ENCODE measurements around the gene CCDC170.

Gene CCDC170

GRCh38 chr6:151592449-151593159, 98.8 kb downstream of the CCDC170 start:
- no peak overlapping the region for H3K18ac ChIP-seq (ENCODE audit: low read length)
- H3K4me3 ChIP-seq (ENCODE audit: low read depth, low read length), result no peak overlapping the region
- no peak overlapping the region for H2BK12ac ChIP-seq (ENCODE audit: low read length)
- no peak overlapping the region for H3K4me2 ChIP-seq (ENCODE audit: low read length)
- no peaks in the 10 kb centered on the region for H3K36me3 ChIP-seq (ENCODE audit: control insufficient read depth in 1 of 2, insufficient read depth in 2 of 2, low read length in 2 of 2)
- no peak overlapping the region for H3K9ac ChIP-seq (ENCODE audit: low read length)
- H2AFZ ChIP-seq (ENCODE audit: insufficient read depth, low read length, poor library complexity), result no peak overlapping the region
- H2AK5ac ChIP-seq (ENCODE audit: low read length), result no peak overlapping the region
- no peak overlapping the region for H3K4ac ChIP-seq (ENCODE audit: low read depth, low read length)
- no peak overlapping the region for H4K8ac ChIP-seq (ENCODE audit: low read depth, low read length)
- no peaks in the 10 kb centered on the region for H3K4me1 ChIP-seq (ENCODE audit: control insufficient read depth in 1 of 2, insufficient read depth in 2 of 2, low read length in 2 of 2)
- WGBS (ENCODE audit: extremely low coverage, insufficient coverage, insufficient read length), result no CpG with 5 or more reads among the region's 9 CpGs
- no peak overlapping the region for H3K27ac ChIP-seq (ENCODE audit: low read depth, low read length)
- H2BK5ac ChIP-seq (ENCODE audit: low read depth, low read length, poor library complexity), result no peak overlapping the region
- no peak overlapping the region for H4K91ac ChIP-seq (ENCODE audit: low read depth, low read length)
- no peak overlapping the region for H3K14ac ChIP-seq (ENCODE audit: low read length)
- no peaks in the 10 kb centered on the region for H3K27me3 ChIP-seq (ENCODE audit: insufficient read depth, low read length)
- no peak overlapping the region for H3K23ac ChIP-seq (ENCODE audit: low read length)
- H3K79me1 ChIP-seq (ENCODE audit: low read length), result no peaks in the 10 kb centered on the region
- no peak overlapping the region for H2BK120ac ChIP-seq (ENCODE audit: insufficient read depth, low read length, poor library complexity)
- DNase-seq, result no peak
- H3K79me2 ChIP-seq (ENCODE audit: control insufficient read depth, insufficient read depth, low read length, poor library complexity), result no peaks in the 10 kb centered on the region
- H3K9me3 ChIP-seq (ENCODE audit: insufficient read depth, low read depth, low read length), result no peaks in the 10 kb centered on the region
- H4K12ac ChIP-seq (ENCODE audit: low read depth, low read length), result no peak overlapping the region

- WGBS (ENCODE audit: extremely low coverage, insufficient coverage, insufficient read length), result no CpG with 5 or more reads among the region's 4 CpGs
- no peak overlapping the region for H4K91ac ChIP-seq (ENCODE audit: low read depth, low read length)
- DNase-seq, result no peak
Measured at GRCh38 chr6:151609146-151609902, 115.5 kb downstream of the CCDC170 start.

GRCh38 chr6:151610326-151610725, 116.5 kb downstream of the CCDC170 start:
- H3K18ac ChIP-seq (ENCODE audit: low read length), result no peak overlapping the region
- H3K4me3 ChIP-seq (ENCODE audit: low read depth, low read length), result no peak overlapping the region
- H4K91ac ChIP-seq (ENCODE audit: low read depth, low read length), result no peak overlapping the region
- H2BK5ac ChIP-seq (ENCODE audit: low read depth, low read length, poor library complexity), result no peak overlapping the region
- no CpG with 5 or more reads among the region's 1 CpG for WGBS (ENCODE audit: extremely low coverage, insufficient coverage, insufficient read length)
- no peak overlapping the region for H4K12ac ChIP-seq (ENCODE audit: low read depth, low read length)
- H3K4me2 ChIP-seq (ENCODE audit: low read length), result no peak overlapping the region
- H3K4ac ChIP-seq (ENCODE audit: low read depth, low read length), result no peak overlapping the region
- no peaks in the 10 kb centered on the region for H3K4me1 ChIP-seq (ENCODE audit: control insufficient read depth in 1 of 2, insufficient read depth in 2 of 2, low read length in 2 of 2)
- no peak for DNase-seq
- H3K9ac ChIP-seq (ENCODE audit: low read length), result no peak overlapping the region
- H3K27ac ChIP-seq (ENCODE audit: low read depth, low read length), result no peak overlapping the region
- H4K8ac ChIP-seq (ENCODE audit: low read depth, low read length), result no peak overlapping the region
- no peaks in the 10 kb centered on the region for H3K79me1 ChIP-seq (ENCODE audit: low read length)
- no peaks in the 10 kb centered on the region for H3K79me2 ChIP-seq (ENCODE audit: control insufficient read depth, insufficient read depth, low read length, poor library complexity)
- H3K9me3 ChIP-seq (ENCODE audit: insufficient read depth, low read depth, low read length), result peaks cover 3% of the 10 kb centered on the region
- H3K27me3 ChIP-seq (ENCODE audit: insufficient read depth, low read length), result no peaks in the 10 kb centered on the region
- no peaks in the 10 kb centered on the region for H3K36me3 ChIP-seq (ENCODE audit: control insufficient read depth in 1 of 2, insufficient read depth in 2 of 2, low read length in 2 of 2)
- H2BK12ac ChIP-seq (ENCODE audit: low read length), result no peak overlapping the region
- H2BK120ac ChIP-seq (ENCODE audit: insufficient read depth, low read length, poor library complexity), result no peak overlapping the region
- H2AK5ac ChIP-seq (ENCODE audit: low read length), result no peak overlapping the region
- no peak overlapping the region for H3K14ac ChIP-seq (ENCODE audit: low read length)
- H2AFZ ChIP-seq (ENCODE audit: insufficient read depth, low read length, poor library complexity), result no peak overlapping the region
- H3K23ac ChIP-seq (ENCODE audit: low read length), result no peak overlapping the region

More at GRCh38 chr6:151609146-151609902, 115.5 kb downstream of the CCDC170 start:
- H4K12ac ChIP-seq (ENCODE audit: low read depth, low read length), result no peak overlapping the region
- no peaks in the 10 kb centered on the region for H3K79me2 ChIP-seq (ENCODE audit: control insufficient read depth, insufficient read depth, low read length, poor library complexity)
- no peaks in the 10 kb centered on the region for H3K79me1 ChIP-seq (ENCODE audit: low read length)
- no peak overlapping the region for H4K8ac ChIP-seq (ENCODE audit: low read depth, low read length)
- H3K4ac ChIP-seq (ENCODE audit: low read depth, low read length), result no peak overlapping the region
- H3K4me1 ChIP-seq (ENCODE audit: control insufficient read depth in 1 of 2, insufficient read depth in 2 of 2, low read length in 2 of 2), result no peaks in the 10 kb centered on the region
- no peak overlapping the region for H3K14ac ChIP-seq (ENCODE audit: low read length)
- no peak overlapping the region for H2BK12ac ChIP-seq (ENCODE audit: low read length)
- H3K18ac ChIP-seq (ENCODE audit: low read length), result no peak overlapping the region
- H3K4me2 ChIP-seq (ENCODE audit: low read length), result no peak overlapping the region
- no peak overlapping the region for H3K4me3 ChIP-seq (ENCODE audit: low read depth, low read length)
- H3K23ac ChIP-seq (ENCODE audit: low read length), result no peak overlapping the region
- no peaks in the 10 kb centered on the region for H3K36me3 ChIP-seq (ENCODE audit: control insufficient read depth in 1 of 2, insufficient read depth in 2 of 2, low read length in 2 of 2)
- no peak overlapping the region for H2BK5ac ChIP-seq (ENCODE audit: low read depth, low read length, poor library complexity)
- H2AFZ ChIP-seq (ENCODE audit: insufficient read depth, low read length, poor library complexity), result no peak overlapping the region
- no peak overlapping the region for H2AK5ac ChIP-seq (ENCODE audit: low read length)
- no peaks in the 10 kb centered on the region for H3K27me3 ChIP-seq (ENCODE audit: insufficient read depth, low read length)
- H2BK120ac ChIP-seq (ENCODE audit: insufficient read depth, low read length, poor library complexity), result no peak overlapping the region
- no peak overlapping the region for H3K9ac ChIP-seq (ENCODE audit: low read length)
- H3K9me3 ChIP-seq (ENCODE audit: insufficient read depth, low read depth, low read length), result peaks cover 3% of the 10 kb centered on the region
- H3K27ac ChIP-seq (ENCODE audit: low read depth, low read length), result no peak overlapping the region

- Histone ChIP-seq H3K79me1 (ENCODE audit: low read length) (peaks cover 4% of the 10 kb centered on the region), H4K8ac (ENCODE audit: low read depth, low read length) (no peak overlapping the region), H3K79me2 (ENCODE audit: control insufficient read depth, insufficient read depth, low read length, poor library complexity) (no peaks in the 10 kb centered on the region), H2BK5ac (ENCODE audit: low read depth, low read length, poor library complexity) (no peak overlapping the region), H2AFZ (ENCODE audit: insufficient read depth, low read length, poor library complexity) (no peak overlapping the region), H3K9me3 (ENCODE audit: insufficient read depth, low read depth, low read length) (no peaks in the 10 kb centered on the region), H3K9ac (ENCODE audit: low read length) (no peak overlapping the region), H3K4me1 (ENCODE audit: control insufficient read depth in 1 of 2, insufficient read depth in 2 of 2, low read length in 2 of 2) (peaks cover 2 to 6% of the 10 kb centered on the region in 2 experiments), H2BK12ac (ENCODE audit: low read length) (no peak overlapping the region), H3K18ac (ENCODE audit: low read length) (no peak overlapping the region), H4K12ac (ENCODE audit: low read depth, low read length) (no peak overlapping the region), H3K14ac (ENCODE audit: low read length) (no peak overlapping the region), H3K27ac (ENCODE audit: low read depth, low read length) (no peak overlapping the region), H3K27me3 (ENCODE audit: insufficient read depth, low read length) (no peaks in the 10 kb centered on the region), H4K91ac (ENCODE audit: low read depth, low read length) (no peak overlapping the region), H3K4ac (ENCODE audit: low read depth, low read length) (no peak overlapping the region), H3K4me2 (ENCODE audit: low read length) (no peak overlapping the region), H3K4me3 (ENCODE audit: low read depth, low read length) (no peak overlapping the region), H3K23ac (ENCODE audit: low read length) (no peak overlapping the region), H3K36me3 (ENCODE audit: control insufficient read depth in 1 of 2, insufficient read depth in 2 of 2, low read length in 2 of 2) (no peaks in the 10 kb centered on the region), H2AK5ac (ENCODE audit: low read length) (no peak overlapping the region), H2BK120ac (ENCODE audit: insufficient read depth, low read length, poor library complexity) (no peak overlapping the region)
- DNase-seq, result no peak
- no CpG with 5 or more reads among the region's 4 CpGs for WGBS (ENCODE audit: extremely low coverage, insufficient coverage, insufficient read length)
Measured at GRCh38 chr6:151614630-151615029, 120.8 kb downstream of the CCDC170 start.
